ENCODE measurements around the gene HNRNPUL2. TPM values are rescaled to one million over a fixed set of nuclear protein-coding genes. Genes with fewer than 3 reads are reported as not detected.
A peak's percentile ranks its signal among the peaks of the same experiment; 100 is the strongest.

Gene HNRNPUL2
- total and polyA plus RNA-seq, 2 of the 8 experiments (the other 6 are each of a cell fraction or from before 2014, with no cell fraction given), result 14.9 to 46.4 TPM

- peak overlapping the region; percentile 88 to 97 (median 92) for H3K4me3 ChIP-seq (ENCODE audit: extremely low read depth in 1 of 4, insufficient read depth in 2 of 4, low read depth in 3 of 4, low read length in 4 of 4)
- no peak for FAIRE-seq
- peak overlapping the region; percentile 97 for H4K8ac ChIP-seq (ENCODE audit: extremely low read depth, insufficient read depth, low read length)
- peak in 1 of 2 experiments; percentile 41 for DNase-seq (ENCODE audit: low read depth in 1 of 2, low spot score in 2 of 2)
- H2BK12ac ChIP-seq (ENCODE audit: low read depth, low read length), result peak overlapping the region; percentile 53
- peaks cover 2 to 20% of the 10 kb centered on the region in 2 experiments; a peak in 3 of 4 replicates for H3K79me2 ChIP-seq (ENCODE audit: control insufficient read depth in 1 of 2, insufficient read depth in 2 of 2, low read length in 2 of 2)
- no peaks in the 10 kb centered on the region for H3K9me3 ChIP-seq (ENCODE audit: insufficient read depth in 2 of 2, low read depth in 1 of 2, low read length in 1 of 2)
- POLR2A ChIA-PET (ENCODE audit: partially characterized antibody), result interaction anchor here (0.6 to 61.4 kb wide), 35 partner anchors 11 to 277 kb away, joined by 3 to 2041 read pairs (median 5); partner anchors contain the start of genes B3GAT3, BSCL2, C11orf98 and CSKMT
- H3K56ac ChIP-seq (replicated peaks; ENCODE audit: insufficient read length, low read depth, low read length), result peak overlapping the region; percentile 83
- H3K79me1 ChIP-seq (ENCODE audit: low read depth, low read length), result peaks cover 9% of the 10 kb centered on the region
- H3K14ac ChIP-seq (ENCODE audit: insufficient read length), result no peak overlapping the region
- H2BK5ac ChIP-seq (ENCODE audit: low read depth, low read length), result peak overlapping the region; percentile 80
- peak overlapping the region; percentile 80 to 90 for H3K4me2 ChIP-seq (ENCODE audit: insufficient read depth in 1 of 2, low read depth in 2 of 2, low read length in 2 of 2)
- CTCF ChIA-PET (ENCODE audit: partially characterized antibody), result interaction anchor here (0.6 to 3.1 kb wide), 9 partner anchors 9 to 327 kb away, joined by 3 to 10 read pairs (median 4); partner anchors contain the start of genes LRRN4CL and TMEM179B
- peak overlapping the region; percentile 88 for H4K5ac ChIP-seq (ENCODE audit: insufficient read length, low read depth, low read length)
- no peak overlapping the region for H2BK15ac ChIP-seq (ENCODE audit: low read length)
- peak overlapping the region; percentile 93; the same call in 1 of the 2 replicates for H2AK5ac ChIP-seq (ENCODE audit: low read depth, low read length)
- H3K4ac ChIP-seq (replicated peaks; ENCODE audit: insufficient read length, low read depth, low read length), result peak overlapping the region; percentile 94
- peak overlapping the region; percentile 63 for H3K27ac ChIP-seq (ENCODE audit: low read depth, low read length)
- H4K20me1 ChIP-seq (replicated peaks in 1 of 2; ENCODE audit: control insufficient read depth in 1 of 2, insufficient read depth in 2 of 2, low read length in 2 of 2), result peaks cover 2 to 5% of the 10 kb centered on the region in 2 experiments
- H3K23me2 ChIP-seq (ENCODE audit: low read depth, low read length), result peaks cover 17% of the 10 kb centered on the region
- peaks cover 4 to 13% (median 8%) of the 10 kb centered on the region in 4 experiments for H3K4me1 ChIP-seq (replicated peaks in 1 of 4; ENCODE audit: control insufficient read depth in 3 of 4, insufficient read depth in 4 of 4, low read length in 3 of 4)
- H3K27me3 ChIP-seq (replicated peaks in 1 of 4; ENCODE audit: control insufficient read depth in 3 of 4, extremely low read depth in 1 of 4, insufficient read depth in 3 of 4, low read length in 3 of 4), result no peaks in the 10 kb centered on the region
- 2% methylated on average over 17 of the region's 17 CpGs; no CpG with 5 or more reads in 1 of the 2 experiments for WGBS, 2 experiments (ENCODE audit: extremely low coverage in 1 of 2, insufficient coverage in 1 of 2, insufficient read length in 1 of 2, insufficient replicate concordance in 2 of 2, low coverage in 1 of 2, low lambda C conversion rate in 2 of 2, missing lambda C conversion rate in 1 of 2)
- H3K23ac ChIP-seq (ENCODE audit: insufficient read length), result no peak overlapping the region
- no peak overlapping the region; the same call in 1 of the 2 replicates for H2AFZ ChIP-seq (ENCODE audit: low read length)
- no peak overlapping the region for H2BK120ac ChIP-seq (replicated peaks; ENCODE audit: low read depth, low read length)
- peak overlapping the region; percentile 95 for H4K91ac ChIP-seq (replicated peaks; ENCODE audit: insufficient read length, low read length)
- no peak overlapping the region for H2BK20ac ChIP-seq (ENCODE audit: low read length)
- H3K9ac ChIP-seq (replicated peaks in 1 of 4; ENCODE audit: extremely low read depth in 1 of 4, low read depth in 3 of 4, low read length in 3 of 4), result peak overlapping the region; percentile 66 to 89 (median 78)
- H3K18ac ChIP-seq (ENCODE audit: extremely low read depth, low read length), result peak overlapping the region; percentile 93; the same call in 1 of the 2 replicates
- peaks cover 3 to 30% (median 10%) of the 10 kb centered on the region in 4 experiments; a peak in 5 of 8 replicates for H3K36me3 ChIP-seq (ENCODE audit: control insufficient read depth in 2 of 4, insufficient read depth in 4 of 4, low read length in 3 of 4)
- TF ChIP-seq POLR2A (IDR thresholded peaks at IDR 0.05; ENCODE audit: control extremely low read depth in 1 of 2, low read depth in 2 of 2, low read length in 2 of 2), result peak in 1 of 2 experiments; percentile 74; a peak in 1 of 3 replicates
These were observed 56.0 kb downstream of the HNRNPUL2 start for GRCh38 chr11:62671236-62671607.
